Mammary epithelial cell (primary cell): ENCODE data around the gene STON2.

ENCODE experiments used
- EZH2 ChIP-seq: IDR thresholded peaks from 2 replicates; pipeline ENCODE4 v1.6.1; 2012; ENCODE audit warnings: low read length, inconsistent platforms, borderline replicate concordance
- TF ChIP-seq, protein P1 (sequence below), 2 donors: IDR thresholded peaks in 1 of 2; conservative IDR thresholded peaks in 1 of 2; 2 replicates each; pipeline ENCODE4 v1.5.1; 2011 to 2012; ENCODE audit warnings: inconsistent platforms in 2 of 2, low read length in 2 of 2, mild to moderate bottlenecking in 2 of 2, control low read depth in 1 of 2, low read depth in 1 of 2; ENCODE audit not compliant: insufficient read depth in 1 of 2; ENCODE audit errors: extremely low read depth in 1 of 2

DNA sequence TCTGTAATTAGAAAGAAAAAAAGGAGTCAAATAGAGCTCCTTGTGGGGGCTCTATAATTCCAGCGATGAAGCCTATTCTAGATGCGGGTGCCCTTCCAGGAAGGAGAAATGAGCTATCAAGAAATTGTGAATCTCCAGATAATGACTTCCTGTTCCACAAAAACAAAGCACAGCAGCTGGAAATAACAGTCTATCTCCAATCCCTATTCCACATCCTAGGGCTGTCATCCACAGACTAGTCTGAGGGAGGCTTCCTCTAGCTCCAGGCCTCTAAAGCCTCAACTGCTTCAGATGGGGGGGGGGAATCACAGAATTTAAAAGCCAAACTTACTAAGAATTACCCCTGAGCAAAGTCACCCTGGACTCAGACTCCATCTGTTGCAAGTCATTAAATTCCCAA lies 102.0 kb downstream of the STON2 start:
- TF ChIP-seq EZH2: no peak
- TF ChIP-seq, protein P1, sequence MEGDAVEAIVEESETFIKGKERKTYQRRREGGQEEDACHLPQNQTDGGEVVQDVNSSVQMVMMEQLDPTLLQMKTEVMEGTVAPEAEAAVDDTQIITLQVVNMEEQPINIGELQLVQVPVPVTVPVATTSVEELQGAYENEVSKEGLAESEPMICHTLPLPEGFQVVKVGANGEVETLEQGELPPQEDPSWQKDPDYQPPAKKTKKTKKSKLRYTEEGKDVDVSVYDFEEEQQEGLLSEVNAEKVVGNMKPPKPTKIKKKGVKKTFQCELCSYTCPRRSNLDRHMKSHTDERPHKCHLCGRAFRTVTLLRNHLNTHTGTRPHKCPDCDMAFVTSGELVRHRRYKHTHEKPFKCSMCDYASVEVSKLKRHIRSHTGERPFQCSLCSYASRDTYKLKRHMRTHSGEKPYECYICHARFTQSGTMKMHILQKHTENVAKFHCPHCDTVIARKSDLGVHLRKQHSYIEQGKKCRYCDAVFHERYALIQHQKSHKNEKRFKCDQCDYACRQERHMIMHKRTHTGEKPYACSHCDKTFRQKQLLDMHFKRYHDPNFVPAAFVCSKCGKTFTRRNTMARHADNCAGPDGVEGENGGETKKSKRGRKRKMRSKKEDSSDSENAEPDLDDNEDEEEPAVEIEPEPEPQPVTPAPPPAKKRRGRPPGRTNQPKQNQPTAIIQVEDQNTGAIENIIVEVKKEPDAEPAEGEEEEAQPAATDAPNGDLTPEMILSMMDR (conservative IDR thresholded peaks at IDR 0.05 in 1 of 2, IDR thresholded peaks at IDR 0.05 in 1 of 2; ENCODE audit: extremely low read depth in 1 of 2, insufficient read depth in 1 of 2, low read depth in 1 of 2, low read length in 2 of 2): no peak
